Activated gamma-delta T cell treated with anti-CD3 and anti-CD28 coated beads, Interleukin-2, amount 50 U/mL, for 16 hours (primary cell): ENCODE data around the gene STOML1.

Experiments used
- DNase-seq: peaks from one replicate; pipeline ENCODE4 v3.0.0-alpha.2; 2020; ENCODE audit warnings: low read depth

Gene STOML1

GRCh38 chr15:74013374-74013894 lies 21.3 kb upstream of the STOML1 start:
- no peak for DNase-seq

DNA sequence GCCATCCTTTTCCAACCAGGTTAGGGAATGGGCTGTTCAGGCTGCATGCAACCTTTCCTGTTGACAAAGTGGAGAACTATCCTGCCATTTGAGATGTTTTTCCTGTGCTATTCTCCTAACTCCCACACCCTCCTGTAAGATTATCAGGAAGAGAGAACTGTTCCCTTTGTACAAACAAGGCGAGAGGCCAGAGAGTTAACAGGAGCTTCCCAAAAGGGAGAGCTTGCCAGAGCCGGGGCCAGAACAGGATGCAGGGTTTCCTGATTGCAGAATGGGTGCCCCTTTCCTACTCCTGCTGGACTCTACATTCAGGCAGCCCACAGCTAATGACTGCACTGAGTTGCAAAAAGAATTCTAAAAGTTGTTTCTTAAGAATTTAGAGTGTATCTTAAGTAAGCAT lies 19.5 kb upstream of the STOML1 start:
- no peak for DNase-seq

DNA sequence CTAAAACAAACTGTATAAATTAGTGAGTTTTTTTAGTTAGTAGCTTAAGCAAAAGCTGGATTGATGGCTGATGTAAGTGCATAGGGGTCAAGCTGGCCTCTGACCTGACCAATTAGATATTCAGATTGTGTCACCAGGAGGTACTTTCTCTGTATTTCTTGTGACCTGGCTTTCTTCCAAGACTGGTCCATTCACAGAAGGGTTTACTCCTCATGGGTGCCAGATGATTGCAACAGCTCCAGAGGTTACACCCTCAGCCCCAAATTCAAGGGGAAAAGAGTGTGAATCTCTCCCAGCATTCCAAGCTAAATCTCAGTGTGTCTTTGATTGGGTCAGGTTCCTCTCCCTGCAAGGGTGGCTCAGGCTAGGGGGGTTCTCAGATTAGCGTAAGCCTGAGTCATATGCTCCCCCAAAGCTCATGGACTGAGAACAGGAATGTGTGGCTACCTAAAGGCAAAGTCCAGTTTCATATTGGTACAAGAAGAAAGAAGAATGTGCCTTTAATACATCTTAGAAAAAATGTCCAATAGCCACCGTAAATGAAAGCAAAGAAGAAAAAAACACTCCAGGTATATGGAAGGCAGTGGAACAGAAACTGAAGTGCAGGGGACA lies 18.9 kb upstream of the STOML1 start:
- DNase-seq = no peak

GRCh38 chr15:74008901-74009300 lies 16.8 kb upstream of the STOML1 start:
- no peak for DNase-seq

DNA sequence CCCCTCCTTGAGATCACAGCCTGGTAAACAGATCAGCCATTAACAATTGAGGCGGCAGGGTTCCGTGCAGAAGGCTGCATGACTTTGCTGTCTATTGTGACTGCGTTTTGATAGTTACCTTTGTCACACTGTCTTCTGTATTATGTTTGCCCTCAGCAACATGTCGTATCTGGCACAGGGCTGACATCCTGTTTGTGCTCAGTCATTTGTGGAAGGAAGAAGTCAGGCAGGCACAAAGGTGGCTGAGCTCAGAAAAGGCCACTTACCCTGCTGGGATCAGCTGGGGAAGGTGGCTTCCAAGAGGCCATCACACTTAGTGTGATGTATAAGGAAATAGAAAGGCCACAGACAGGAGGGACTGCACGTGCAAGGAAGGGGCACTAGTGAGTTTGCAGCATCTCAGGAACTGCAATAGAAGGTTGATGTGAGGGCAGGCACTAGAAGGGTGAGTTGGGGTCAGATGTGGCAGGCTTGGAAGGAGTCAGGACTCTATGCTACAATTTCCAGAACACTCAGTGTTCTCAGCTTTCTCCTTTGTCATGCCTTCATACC lies 15.8 kb upstream of the STOML1 start:
- no peak for DNase-seq

DNA sequence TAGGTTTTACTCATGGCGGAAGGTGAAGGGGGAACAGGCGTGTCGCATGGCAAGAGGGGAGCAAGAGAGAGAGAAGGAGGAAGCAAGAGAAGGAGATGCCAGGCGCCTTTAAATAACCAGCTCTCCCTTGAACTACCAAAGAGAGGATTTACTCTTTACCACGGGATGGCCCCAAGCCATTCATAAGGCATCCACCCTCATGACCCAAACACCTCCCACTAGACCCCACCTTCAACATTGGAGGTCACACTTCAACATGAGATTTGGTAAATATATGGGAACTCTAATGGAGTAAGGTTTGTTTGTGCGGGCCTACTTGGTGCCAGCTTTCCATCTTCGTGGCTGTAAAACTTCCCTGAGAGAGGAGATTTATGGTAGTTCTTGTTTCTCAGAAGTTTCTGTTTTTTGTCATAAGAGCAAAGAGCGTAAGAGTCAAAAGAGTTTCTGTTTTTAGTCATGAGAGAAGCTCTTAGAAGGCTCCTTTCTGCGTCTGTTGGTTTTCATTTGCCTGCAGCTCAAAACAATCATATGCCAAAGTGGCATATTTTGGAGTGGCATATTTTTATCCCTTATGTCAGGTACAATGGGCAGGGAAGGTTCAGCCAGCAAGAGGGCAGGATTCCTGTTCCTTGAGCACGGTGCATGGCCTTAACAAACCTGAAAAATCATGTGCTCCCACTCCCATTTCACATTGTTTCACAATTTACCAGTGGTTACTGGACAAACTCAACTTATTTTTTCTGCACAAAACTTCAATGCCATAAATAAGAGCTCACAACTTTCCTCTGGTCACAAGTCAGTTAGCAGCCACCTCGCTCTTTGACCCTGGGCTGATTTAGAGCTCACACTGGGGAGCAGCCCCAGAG lies 14.9 kb upstream of the STOML1 start:
- no peak for DNase-seq

DNA sequence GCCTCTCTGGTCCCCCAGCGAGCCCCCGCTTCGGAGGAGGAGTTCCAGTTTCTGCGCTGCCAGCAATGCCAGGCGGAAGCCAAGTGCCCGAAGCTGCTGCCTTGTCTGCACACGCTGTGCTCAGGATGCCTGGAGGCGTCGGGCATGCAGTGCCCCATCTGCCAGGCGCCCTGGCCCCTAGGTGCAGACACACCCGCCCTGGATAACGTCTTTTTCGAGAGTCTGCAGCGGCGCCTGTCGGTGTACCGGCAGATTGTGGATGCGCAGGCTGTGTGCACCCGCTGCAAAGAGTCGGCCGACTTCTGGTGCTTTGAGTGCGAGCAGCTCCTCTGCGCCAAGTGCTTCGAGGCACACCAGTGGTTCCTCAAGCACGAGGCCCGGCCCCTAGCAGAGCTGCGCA lies 5.9 kb upstream of the STOML1 start:
- no peak for DNase-seq

DNA sequence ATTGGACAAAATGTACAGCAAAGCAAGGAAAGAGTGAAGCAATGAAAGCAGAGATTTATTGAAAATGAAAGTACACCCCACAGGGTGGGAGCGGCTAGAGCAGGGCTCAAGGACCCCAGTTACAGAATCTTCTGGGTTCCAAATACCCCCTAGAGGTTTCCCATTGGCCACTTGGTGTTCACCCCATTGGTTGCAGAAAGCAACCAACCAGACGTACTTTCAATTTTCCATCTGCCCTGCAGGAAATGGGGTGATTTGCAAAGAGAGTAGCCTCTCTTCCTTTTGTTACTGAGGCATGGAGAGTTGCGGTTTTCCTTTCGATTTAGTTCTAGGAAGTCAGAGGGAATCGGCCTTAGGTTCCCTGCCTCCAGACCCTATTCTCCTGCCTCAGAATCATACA lies 4.8 kb upstream of the STOML1 start:
- DNase-seq = no peak

DNA sequence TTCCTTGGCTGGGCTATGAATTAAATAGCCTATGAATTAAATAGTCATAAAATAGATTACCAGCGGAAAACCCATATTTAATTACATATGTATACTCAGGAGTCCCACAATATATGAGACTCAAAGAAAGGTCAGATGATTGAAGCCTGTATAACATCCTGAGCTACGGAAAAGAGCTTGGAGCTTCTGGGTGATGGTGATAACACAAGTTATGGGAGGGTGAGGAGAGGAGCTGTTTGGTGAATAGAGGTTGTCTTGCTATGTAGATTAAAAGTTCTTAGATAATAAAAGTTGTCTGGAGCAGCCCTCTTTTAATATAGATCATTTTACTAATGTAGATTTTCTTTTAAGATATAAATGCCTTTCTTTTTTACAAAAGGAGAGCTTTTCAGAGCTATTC lies 4.2 kb upstream of the STOML1 start:
- DNase-seq = no peak

- no peak for DNase-seq
Measured at GRCh38 chr15:73994912-73995622, 3.0 kb upstream of the STOML1 start.

DNA sequence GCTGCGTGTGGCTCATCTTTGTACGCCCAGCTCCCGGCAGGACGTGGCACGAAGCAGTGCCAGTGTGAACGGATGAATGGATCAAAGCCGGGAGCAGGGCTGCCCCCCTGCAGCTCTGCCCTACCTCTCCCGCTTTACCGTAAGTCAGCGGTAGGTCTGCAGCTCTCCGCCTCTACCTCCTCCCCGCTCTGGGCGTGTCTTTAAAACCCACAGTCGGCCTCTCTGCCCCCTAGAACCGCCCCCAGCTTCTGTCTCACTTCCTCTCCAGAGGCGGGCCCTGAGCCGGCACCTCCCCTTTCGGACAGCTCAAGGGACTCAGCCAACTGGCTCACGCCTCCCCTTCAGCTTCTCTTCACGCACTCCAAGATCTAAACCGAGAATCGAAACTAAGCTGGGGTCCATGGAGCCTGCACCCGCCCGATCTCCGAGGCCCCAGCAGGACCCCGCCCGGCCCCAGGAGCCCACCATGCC lies 2.4 kb upstream of the STOML1 start, which contains the start of gene PML:
PML (plus strand) TSS at position 304 of the 471 bp plus-strand sequence; CDS start at position 401, 97 bp downstream.
- DNase-seq = peak; percentile 90

DNA sequence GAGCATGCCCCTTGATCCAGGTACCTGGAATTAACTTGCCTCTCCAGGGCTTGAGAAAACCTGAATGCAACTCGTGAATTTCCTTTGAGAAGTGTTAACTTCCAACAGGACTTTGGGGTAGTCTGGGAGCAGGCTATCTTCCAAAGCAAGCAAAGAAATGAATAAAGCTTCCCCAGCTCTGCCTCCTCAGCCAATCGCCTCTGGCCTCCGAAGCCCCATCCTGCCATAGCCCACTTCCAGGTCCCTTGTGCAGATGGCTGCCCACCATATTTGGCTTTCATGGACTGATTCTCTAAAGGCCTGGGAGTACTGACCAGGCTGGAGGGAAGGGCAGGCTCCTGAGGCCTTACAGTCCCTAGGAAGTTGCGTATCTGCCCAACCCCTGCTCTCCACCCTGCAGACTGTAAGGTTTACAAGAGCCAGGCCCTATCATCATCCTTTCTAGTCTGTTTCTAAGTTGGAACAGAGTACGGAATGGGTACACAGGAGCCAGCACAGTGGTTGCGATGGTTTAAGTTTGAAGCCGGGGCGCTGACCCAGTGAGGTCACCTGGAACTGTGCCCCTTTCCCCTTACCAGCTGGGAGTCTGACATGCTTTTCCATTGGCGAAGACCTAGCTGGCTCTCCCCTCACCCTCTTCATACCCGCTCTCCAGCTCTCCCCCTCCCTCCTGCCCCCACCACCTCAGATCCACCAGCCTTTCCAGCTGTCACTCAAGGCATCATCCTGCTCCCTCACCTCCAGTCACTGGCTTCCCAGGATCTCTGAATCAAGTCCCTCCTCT lies 1.3 kb upstream of the STOML1 start:
- no peak for DNase-seq

DNA sequence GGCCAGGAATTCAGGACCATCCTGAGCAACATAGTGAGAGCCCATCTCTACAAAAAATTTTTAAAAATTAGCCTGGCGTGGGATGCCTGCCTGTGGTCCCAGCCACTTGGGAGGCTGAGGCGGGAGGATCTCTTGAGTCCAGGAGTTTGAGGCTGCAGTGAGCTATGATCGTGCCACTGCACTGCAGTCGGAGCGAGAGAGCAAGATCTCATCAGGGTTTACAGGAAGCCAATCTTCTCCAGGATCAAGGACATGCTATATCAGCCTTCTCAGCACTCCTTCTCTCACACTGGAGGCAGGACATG lies 451 bp upstream of the STOML1 start:
- no peak for DNase-seq

GRCh38 chr15:73991260-73991659 lies 835 bp downstream of the STOML1 start:
- no peak for DNase-seq

- DNase-seq = no peak
Measured at GRCh38 chr15:73990250-73991005, 1.7 kb downstream of the STOML1 start.

GRCh38 chr15:73989001-73989798 lies 2.9 kb downstream of the STOML1 start:
- DNase-seq = no peak

- no peak for DNase-seq
Measured at GRCh38 chr15:73988445-73988969, 3.6 kb downstream of the STOML1 start.

DNA sequence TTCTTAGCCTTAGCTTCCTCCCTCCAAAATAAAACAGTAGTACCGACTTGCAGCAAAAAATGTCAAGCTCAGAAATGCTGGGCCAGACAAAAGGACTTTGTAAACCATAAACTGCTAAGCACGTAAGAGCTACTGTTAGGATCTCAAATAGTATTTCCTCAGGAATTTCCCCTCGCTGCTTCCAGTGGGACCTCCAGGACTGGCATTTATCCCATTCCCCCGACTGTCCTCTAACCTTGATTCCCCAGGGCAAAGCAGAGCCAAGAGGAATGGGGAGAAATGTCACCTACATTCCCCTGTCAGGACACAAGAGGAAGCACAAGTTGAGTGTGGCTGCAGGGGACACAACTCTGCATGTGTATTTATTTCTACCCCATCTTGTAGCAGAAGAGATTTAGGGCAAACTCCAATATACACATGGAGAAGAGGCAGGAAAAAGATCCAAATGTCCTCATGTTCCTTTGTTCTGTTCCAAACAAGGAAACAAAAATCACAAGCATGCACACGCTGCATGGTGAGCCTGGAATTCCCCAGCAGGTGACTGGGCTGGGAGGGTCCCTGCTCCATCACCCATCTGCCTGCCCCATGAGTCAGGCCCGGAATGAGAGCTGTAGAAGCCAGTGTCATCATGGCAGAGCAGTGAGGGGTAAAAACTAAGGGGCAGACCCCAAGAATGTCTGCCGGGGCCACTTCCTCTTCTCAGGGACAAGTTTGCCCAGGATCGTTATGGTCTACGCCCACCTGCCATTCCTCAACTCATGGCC lies 4.2 kb downstream of the STOML1 start:
- DNase-seq = no peak

- no peak for DNase-seq
Measured at GRCh38 chr15:73987250-73987649, 4.8 kb downstream of the STOML1 start.
